HG03045 (cell line): ENCODE measurements around the gene S100P.
A peak's percentile ranks its signal among the peaks of the same experiment; 100 is the strongest.

ENCODE experiments used
- ATAC-seq: cut with Tn5 transposase; IDR thresholded peaks from one replicate; pipeline ENCODE4 v1.9.1; 2021; ENCODE audit warnings: mild to moderate bottlenecking, moderate library complexity; ENCODE audit not compliant: unreplicated experiment

The S100P gene

GRCh38 chr4:6695660-6696610, 2.3 kb downstream of the S100P start:
- no peak for ATAC-seq

DNA sequence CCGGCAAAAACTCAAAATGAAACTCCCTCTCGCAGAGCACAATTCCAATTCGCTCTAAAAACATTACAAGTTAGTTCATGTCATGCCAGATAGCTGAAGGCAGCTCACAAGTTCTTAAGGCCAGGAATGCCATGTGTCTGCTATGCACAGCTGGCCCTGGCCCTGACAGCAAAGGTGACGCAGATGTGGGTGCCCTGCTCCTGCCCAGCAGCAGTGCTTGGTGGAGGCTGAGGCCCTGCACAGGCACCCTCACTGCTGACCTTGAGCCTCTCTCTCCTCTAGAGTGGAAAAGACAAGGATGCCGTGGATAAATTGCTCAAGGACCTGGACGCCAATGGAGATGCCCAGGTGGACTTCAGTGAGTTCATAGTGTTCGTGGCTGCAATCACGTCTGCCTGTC, 2.9 kb downstream of the S100P start:
- ATAC-seq, result no peak

DNA sequence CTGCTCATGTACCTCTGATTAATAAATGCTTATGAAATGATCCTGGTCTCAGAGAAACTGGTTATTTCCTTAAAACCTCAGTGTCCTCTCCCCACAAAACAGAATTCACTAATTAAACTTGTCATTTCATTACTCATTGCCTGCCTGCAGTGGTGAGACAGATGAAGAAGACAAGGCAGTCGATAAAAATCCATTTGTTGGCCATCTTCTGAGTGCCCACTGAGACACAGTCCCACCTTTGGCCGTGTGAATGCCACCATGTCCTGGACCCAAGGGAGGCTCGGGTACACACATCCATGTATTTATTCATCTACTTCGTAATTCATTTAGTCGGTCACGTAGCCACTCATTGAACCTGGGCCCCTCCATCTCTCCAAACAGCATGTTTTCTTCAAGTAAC, 3.5 kb downstream of the S100P start:
- no peak for ATAC-seq

DNA sequence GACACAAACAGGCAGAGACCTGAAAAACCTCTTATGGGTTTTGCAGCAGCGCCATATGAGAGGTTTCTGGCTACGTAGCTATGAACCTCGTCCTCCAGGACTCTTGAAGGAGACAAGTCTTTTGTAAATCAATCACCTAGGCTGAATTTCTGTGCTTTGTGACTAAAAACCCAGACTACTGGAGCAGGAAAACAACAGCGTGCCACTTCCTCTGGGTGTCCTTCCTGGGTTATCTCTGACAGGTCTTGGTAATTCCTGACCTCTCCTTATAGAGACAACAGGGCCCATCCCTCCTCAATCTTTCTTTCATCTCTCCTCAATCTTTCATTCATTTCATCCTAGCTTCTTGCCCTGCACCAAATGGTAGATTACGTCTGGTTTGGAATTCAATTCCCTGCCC, 5.7 kb downstream of the S100P start:
- ATAC-seq, result no peak

DNA sequence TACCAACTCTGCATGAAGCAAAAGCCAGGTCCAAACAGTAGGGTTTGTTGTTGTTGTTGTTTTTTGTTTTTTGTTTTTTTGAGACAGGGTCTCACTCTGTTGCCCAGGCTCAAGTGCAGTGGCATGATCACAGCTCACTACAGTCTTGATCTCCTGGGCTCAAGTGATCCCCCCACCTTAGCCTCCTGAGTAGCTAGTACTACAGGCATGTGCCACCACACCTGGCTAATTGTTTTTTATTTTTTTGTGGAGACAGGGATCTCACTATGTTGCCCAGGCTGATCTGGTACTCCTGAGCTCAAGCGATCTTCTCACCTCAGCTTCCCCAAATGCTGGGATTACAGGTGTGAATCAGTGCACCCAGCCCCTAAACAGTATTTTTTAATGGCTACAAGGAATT, 6.2 kb downstream of the S100P start:
- no peak for ATAC-seq

GRCh38 chr4:6701371-6701770, 7.7 kb downstream of the S100P start:
- ATAC-seq, result no peak

DNA sequence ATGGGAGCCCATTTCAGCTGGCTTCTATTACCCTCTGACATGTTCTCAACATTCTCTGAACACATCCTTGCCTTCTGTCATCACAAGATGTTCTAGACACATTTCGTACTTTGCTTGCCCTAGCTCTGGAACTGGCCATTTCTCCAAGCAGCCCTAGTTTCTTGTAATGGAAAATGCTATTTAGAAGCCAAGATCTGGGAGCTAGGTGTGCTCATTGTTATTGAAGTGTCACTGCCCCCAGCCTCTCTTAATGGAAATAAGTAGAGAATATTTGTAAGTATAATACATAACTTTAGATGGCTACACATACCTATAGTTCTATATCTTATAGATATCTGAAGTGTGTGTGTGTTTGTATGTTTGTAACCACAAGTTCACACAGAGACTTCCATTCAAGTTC, 9.1 kb downstream of the S100P start:
- no peak for ATAC-seq

GRCh38 chr4:6703786-6704185, 10.1 kb downstream of the S100P start:
- ATAC-seq, result no peak

DNA sequence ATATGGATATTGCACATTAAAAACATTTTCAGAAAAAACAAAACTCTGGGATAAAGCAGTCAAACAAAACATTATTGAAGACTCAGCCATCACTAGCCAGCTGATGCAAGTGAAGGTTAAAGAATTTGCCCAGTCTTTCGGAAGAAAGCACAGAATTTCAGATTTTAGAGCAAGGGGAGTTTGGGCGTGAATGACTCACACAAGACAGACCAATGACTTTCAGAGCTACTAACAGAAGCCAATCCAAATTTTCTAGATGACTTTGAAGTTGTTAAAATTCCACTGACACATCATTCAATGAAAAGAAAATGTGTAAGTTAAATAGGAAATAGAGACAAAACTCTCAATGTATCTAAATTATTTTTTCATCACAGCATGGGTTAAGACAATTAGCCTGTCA, 12.0 kb downstream of the S100P start:
- no peak for ATAC-seq

DNA sequence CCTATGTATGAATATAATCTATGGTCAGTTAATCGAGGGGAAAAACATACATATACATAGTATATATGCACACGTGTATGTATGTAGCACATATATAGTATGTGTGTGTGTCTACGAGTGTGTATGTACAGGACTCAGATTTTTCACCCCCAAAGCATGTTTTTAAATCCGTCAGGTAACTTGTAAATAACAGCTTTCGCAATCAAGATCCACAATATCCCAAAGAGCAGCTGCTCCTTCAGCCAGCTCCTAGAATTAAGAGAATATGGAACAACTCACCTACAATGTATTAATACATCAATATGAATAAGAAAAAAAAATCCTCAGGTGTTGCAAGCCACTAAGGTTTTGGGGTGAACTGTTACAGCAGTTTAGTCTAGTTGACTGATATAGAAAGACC, 12.5 kb downstream of the S100P start:
- no peak for ATAC-seq

GRCh38 chr4:6709230-6710114, 15.8 kb downstream of the S100P start, which contains the start of gene MRFAP1L1:
Gene MRFAP1L1 (minus strand): TSS chr4:6709865. CDS start chr4:6709629, 236 bp downstream.
- ATAC-seq, result peak; percentile 60

GRCh38 chr4:6710282-6710681, 16.6 kb downstream of the S100P start:
- no peak for ATAC-seq

DNA sequence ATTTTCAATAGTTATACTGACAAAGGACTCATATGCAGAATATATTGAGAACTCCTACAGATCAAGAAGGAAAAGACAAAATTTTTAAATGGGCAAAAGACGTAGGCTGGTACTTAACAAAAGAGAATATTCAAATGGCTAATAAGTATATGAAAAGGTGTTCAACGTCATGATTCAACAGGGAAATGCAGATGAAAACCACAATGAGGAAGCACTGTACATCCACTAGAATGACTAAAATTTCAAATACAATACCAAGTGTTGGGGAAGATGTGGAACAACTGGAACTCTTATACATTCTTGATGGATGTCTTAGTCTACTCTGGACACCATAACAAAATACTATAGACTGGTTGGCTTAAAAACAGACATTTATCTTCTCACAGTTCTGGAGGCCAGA, 17.3 kb downstream of the S100P start:
- no peak for ATAC-seq

DNA sequence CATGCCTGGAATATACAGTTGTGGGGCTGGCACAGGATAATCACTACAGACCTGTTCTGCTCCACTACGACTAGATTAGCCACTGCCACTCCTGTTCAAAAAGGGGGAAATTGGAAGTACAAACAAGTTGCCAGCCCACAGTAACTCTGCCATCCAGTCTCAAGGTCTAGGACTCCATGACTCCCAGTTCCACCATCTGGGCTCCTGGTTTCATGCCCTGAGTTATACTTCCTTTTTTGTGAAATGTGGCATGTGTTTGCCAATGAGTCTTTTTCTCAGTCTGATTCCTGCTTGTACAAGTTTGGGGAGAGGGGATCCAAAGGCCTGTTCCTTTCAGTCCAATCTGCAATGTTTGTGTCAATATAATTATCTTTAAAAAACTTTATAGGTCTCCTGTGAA, 21.3 kb downstream of the S100P start:
- ATAC-seq, result no peak

- peak; percentile 18 for ATAC-seq
Measured at GRCh38 chr4:6715704-6716017, 22.0 kb downstream of the S100P start.

- peak; percentile 81 for ATAC-seq
Measured at GRCh38 chr4:6716018-6716911, 22.6 kb downstream of the S100P start, which contains the start of gene BLOC1S4. Gene BLOC1S4 (plus strand): TSS chr4:6716174. CDS start chr4:6716210, 36 bp downstream.

- ATAC-seq, result no peak
Measured at GRCh38 chr4:6716958-6717655, 23.4 kb downstream of the S100P start.

- no peak for ATAC-seq
Measured at GRCh38 chr4:6718932-6719610, 25.4 kb downstream of the S100P start.

- no peak for ATAC-seq
Measured at GRCh38 chr4:6719611-6720179, 26.0 kb downstream of the S100P start.
